Measurements from ENCODE around the gene HID1. TPM values are rescaled to one million over a fixed set of nuclear protein-coding genes. Genes with fewer than 3 reads are reported as not detected.

The HID1 gene
- total RNA-seq, 4 donors from 2014 or later, result 4.0 to 24.1 (median 6.1) TPM

DNA sequence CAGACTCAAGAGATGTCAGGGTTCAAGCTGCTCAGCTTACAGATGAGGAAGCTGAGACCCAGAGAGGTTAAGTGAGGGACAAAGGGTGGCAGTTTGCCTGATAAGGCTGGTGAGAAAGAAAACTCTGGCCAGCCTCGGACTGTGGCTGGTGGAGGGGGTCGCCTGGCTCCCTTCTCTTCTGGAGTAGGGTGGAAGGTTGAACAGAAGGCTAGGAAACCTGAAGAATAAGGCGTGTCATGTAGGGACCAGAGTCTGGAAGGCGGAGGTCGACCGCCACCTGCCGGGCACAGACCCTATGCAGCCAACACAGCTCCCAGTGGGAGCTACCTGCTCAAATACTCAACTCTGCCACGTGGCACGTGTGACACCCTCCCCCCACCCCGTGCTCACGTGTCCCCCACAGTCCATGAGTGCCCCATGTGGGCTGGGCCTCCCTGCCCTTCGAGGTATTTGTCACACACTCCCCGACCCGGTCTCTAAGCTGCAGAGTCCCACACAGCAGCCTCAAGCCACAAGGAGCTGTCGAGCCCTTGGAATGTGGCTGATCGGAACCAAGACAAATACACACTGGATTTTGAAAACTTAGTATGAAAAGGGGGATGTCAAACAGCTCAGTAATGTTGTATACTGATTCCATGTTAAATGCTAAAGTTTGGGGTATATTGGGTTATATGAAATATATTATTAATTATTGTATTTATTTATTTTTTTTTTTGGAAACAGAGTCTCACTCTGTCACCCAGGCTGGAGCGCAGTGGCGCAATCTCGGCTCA lies 11.8 kb downstream of the HID1 start:
- DNase-seq (ENCODE audit: low spot score) (no peak), ATAC-seq (ENCODE audit: low FRiP score) (no peak)
- TF ChIP-seq, protein P1, sequence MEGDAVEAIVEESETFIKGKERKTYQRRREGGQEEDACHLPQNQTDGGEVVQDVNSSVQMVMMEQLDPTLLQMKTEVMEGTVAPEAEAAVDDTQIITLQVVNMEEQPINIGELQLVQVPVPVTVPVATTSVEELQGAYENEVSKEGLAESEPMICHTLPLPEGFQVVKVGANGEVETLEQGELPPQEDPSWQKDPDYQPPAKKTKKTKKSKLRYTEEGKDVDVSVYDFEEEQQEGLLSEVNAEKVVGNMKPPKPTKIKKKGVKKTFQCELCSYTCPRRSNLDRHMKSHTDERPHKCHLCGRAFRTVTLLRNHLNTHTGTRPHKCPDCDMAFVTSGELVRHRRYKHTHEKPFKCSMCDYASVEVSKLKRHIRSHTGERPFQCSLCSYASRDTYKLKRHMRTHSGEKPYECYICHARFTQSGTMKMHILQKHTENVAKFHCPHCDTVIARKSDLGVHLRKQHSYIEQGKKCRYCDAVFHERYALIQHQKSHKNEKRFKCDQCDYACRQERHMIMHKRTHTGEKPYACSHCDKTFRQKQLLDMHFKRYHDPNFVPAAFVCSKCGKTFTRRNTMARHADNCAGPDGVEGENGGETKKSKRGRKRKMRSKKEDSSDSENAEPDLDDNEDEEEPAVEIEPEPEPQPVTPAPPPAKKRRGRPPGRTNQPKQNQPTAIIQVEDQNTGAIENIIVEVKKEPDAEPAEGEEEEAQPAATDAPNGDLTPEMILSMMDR (IDR thresholded peaks at IDR 0.05), result no peak

DNA sequence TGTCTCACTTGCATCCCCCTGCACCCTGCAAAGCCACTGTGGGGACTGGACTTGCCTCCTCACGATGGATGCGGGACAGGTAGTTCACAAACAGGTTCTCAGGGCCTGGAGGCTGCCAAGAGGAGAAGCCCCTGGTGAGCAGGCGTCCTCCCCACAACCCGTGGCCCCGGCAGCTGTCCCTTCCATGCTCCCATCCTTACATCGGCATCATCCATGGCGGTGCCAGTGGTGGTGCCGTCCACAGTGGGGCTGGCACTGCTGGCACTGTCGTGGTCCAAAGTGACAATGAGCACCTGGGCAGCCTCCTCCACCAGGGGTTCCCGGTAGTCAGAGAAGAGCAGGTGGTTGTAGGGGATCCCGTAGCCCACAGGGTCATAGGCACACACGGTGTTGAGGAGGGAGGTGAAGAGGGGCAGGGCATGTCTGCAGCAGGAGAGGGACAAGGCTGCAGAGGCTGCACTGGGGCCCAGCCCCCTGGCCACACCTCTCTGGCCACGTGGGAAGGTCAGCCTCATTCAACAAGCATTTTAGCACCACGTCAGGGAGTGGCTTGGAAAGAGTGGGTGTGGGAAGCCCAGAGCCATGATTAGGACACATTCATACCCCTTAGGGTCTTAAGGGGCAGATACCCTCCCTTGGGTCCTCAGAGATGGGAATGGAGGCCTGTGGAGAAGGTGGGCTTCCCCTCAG lies 12.6 kb downstream of the HID1 start:
- TF ChIP-seq, protein P1 (IDR thresholded peaks at IDR 0.05), result no peak
- DNase-seq (ENCODE audit: low spot score) (no peak), ATAC-seq (ENCODE audit: low FRiP score) (no peak)

DNA sequence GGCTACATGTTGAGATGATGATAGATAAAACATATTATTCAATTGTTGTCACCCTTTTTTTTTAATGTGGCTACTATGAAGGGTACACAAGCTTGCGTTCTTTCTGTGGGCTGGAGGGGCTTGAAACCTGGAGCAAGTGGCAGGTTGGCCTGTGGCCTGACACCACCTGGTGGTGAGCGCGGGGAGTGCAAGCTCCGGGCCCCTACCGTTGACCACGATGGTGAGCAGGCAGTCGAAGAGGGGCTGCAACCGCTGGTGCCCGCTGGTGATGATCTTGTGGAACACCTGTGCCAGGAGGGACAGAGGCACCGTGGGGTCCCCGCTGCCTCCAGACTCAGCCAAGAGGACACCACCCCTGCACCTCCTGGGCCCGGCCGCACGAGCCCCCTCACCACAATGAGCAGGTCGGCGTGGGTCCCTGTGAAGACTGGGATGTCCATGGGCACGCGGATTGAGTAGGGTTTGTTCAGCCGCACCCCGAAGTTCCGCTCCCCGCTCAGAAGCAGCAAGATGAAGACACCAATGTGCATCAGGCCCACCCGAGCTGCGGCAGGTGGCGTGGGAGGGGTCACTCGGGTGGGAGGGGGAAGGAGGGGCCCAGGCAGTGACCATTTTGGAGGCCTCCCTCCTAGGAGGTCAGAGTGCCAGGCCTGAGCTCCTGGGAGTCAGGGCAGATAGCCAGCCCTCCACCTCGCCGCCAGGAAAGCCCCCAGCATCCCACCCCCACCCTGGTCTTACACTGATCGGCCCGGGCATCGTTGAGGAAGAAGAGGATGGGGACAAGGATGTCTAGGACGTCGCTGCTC lies 14.4 kb downstream of the HID1 start:
- TF ChIP-seq, protein P1 (IDR thresholded peaks at IDR 0.05), result peak in 2 of 3 donors; percentile 37 to 72
- DNase-seq (ENCODE audit: low spot score) (peak; percentile 78), ATAC-seq (ENCODE audit: low FRiP score) (peak; percentile 34)

DNA sequence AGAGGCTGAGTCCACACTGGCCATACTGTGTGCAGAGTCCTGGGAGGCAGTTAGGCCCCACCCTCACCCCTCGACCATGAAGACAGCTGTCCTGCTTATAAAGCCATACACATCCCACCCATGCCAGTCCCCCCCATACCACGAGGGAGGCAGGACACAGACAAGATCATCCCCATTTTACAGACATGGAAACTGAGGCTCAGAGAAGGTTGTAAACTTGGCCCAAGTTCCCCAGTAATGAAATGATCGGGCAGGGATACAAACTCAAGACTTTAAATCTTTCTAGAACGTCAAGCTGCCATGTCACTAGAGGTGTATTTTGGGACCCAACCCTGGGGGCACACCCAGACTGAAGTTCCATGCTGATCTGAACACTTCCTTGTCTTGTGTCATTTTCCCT lies 16.5 kb downstream of the HID1 start:
- DNase-seq (ENCODE audit: low spot score) (no peak), ATAC-seq (ENCODE audit: low FRiP score) (no peak)
- TF ChIP-seq, protein P1 (IDR thresholded peaks at IDR 0.05), result no peak

DNA sequence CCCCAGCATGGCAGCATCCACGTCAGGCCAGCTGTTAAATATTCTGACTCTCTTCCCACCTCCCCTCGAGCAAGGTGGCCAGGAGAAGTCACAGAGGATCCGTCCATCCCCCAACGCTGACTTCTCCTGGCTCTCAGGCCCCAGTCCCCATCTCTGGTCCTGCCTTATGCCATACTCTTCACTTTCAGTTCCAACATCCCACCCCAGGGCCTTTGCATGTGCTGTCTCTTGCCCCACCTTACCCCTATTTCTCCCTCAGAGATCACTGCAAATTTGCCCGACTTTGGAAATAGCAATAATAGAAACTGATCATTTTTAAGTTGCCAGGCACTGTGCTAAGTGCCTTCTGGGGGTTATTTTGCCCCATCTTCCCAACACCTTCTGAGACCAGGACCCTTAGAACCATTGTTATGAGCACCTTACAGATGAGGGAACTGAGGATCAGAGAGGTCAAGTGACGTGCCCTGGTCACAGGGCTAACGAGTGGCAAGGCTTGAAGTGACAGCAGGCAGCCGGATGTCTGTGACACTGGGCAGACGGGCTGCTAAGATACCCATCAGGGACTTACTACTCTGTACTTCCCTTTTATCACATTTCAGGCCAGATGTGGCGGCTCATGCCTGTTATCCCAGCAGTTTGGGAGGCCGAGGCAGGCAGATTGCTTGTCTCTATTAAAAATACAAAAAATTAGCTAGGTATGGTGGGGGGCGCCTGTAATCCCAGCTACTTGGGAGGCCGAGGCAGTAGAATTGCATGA lies 17.7 kb downstream of the HID1 start:
- DNase-seq (ENCODE audit: low spot score) (no peak), ATAC-seq (ENCODE audit: low FRiP score) (no peak)
- TF ChIP-seq, protein P1 (IDR thresholded peaks at IDR 0.05), result no peak

DNA sequence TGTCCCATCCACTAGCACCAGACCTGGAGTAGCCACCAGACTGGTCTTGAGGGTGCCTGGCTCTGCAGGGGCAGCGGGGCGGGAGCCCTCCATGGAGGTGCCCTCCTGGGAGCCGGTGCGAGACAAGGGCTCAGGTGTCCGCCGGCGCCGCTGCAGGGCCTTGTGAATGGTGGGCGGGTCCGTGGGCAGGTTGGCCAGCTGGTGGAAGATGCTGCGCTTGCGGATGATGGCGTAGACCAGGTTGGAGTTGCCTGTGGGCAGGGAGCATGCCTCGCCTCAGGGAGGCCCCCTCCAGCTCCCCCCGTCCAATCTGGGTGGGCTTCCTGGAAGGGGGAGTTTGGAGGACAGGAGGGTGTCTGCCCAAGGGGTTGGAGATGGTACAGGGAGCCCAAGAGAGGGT lies 18.4 kb downstream of the HID1 start:
- DNase-seq (ENCODE audit: low spot score) (no peak), ATAC-seq (ENCODE audit: low FRiP score) (no peak)
- TF ChIP-seq, protein P1 (IDR thresholded peaks at IDR 0.05), result no peak

Data from omental fat pad (tissue), 4 donors.